Measurements from ENCODE around the gene GZMM. TPM values are rescaled to one million over a fixed set of nuclear protein-coding genes. Genes with fewer than 3 reads are reported as not detected.

Gene GZMM
- total and polyA plus RNA-seq, 10 donors: 3.9 to 19.5 (median 14.9) TPM

DNA sequence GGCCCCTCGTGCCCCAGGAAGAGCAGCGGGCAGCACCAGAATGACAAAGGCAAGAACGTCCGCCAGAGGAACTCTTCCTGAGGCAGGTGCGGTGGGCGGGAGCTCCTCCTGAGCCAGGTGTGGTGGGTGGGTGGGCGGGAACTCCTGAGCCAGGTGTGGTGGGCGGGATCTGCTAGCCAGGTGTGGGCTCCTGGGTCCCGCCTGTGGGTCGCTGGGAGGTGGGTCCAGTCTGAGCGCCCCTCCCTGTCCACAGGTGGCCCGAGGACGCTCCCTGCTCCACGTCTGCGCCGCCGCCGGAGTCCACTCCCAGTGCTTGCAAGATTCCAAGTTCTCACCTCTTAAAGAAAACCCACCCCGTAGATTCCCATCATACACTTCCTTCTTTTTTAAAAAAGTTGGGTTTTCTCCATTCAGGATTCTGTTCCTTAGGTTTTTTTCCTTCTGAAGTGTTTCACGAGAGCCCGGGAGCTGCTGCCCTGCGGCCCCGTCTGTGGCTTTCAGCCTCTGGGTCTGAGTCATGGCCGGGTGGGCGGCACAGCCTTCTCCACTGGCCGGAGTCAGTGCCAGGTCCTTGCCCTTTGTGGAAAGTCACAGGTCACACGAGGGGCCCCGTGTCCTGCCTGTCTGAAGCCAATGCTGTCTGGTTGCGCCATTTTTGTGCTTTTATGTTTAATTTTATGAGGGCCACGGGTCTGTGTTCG is 38.8 kb downstream of the GZMM start:
- H3K27ac ChIP-seq: no peak overlapping the region
- peaks cover 0 to 41% (median 8%) of the 10 kb centered on the region in 7 donors for H3K27me3 ChIP-seq (replicated peaks in 1 of 7)
- DNase-seq: no peak
- H3K4me1 ChIP-seq: peaks cover 5 to 35% (median 14%) of the 10 kb centered on the region in 6 donors
- TF ChIP-seq, protein P1, sequence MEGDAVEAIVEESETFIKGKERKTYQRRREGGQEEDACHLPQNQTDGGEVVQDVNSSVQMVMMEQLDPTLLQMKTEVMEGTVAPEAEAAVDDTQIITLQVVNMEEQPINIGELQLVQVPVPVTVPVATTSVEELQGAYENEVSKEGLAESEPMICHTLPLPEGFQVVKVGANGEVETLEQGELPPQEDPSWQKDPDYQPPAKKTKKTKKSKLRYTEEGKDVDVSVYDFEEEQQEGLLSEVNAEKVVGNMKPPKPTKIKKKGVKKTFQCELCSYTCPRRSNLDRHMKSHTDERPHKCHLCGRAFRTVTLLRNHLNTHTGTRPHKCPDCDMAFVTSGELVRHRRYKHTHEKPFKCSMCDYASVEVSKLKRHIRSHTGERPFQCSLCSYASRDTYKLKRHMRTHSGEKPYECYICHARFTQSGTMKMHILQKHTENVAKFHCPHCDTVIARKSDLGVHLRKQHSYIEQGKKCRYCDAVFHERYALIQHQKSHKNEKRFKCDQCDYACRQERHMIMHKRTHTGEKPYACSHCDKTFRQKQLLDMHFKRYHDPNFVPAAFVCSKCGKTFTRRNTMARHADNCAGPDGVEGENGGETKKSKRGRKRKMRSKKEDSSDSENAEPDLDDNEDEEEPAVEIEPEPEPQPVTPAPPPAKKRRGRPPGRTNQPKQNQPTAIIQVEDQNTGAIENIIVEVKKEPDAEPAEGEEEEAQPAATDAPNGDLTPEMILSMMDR (IDR thresholded peaks at IDR 0.05 in 8 of 11, conservative IDR thresholded peaks at IDR 0.05 in 3 of 11): no peak
- TF ChIP-seq POLR2AphosphoS5 (IDR thresholded peaks at IDR 0.05): no peak
- TF ChIP-seq POLR2A (IDR thresholded peaks at IDR 0.05): no peak
- H3K36me3 ChIP-seq: peaks cover 6 to 62% (median 52%) of the 10 kb centered on the region in 6 donors
- no peak overlapping the region for H3K4me3 ChIP-seq
- intact Hi-C loops (cut with DNase I; ENCODE audit: low total_unique reads): loop anchor here (10.0 kb wide), 1 partner anchor 152 kb away; no protein-coding TSS in a partner anchor
- 81 to 94% (median 90%) methylated on average over 22 to 31 of the region's 31 CpGs for WGBS, 5 donors
- H3K9me3 ChIP-seq: no peaks in the 10 kb centered on the region

DNA sequence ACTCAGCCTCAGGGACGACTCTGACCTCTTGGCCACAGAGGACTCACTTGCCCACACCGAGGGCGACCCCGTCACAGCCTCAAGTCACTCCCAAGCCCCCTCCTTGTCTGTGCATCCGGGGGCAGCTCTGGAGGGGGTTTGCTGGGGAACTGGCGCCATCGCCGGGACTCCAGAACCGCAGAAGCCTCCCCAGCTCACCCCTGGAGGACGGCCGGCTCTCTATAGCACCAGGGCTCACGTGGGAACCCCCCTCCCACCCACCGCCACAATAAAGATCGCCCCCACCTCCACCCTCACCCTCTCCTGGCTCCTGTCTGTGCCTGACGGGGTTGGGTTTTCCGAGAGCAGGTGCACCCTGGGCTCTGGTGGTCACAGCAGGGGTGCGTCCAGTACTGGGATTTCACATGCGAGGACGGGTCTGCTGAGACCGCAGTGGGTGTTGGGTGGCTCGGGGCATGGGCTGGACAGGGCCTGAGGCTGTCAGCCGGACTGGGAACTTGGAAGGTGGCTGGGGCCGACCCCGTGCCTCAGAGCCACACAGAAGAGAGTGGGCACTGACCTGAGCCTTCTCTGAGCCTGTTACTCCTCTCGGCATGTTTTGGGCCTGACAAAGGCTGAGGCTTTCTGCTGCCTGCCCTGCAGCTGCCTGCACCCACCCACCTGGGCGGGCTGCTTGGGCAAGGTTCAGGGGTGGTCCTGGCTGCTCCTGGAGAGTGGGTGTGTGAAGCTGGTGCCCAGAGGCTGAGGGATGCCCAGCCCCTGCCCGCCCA is 39.5 kb downstream of the GZMM start:
- intact Hi-C loops (cut with DNase I; ENCODE audit: low total_unique reads): loop anchor here (10.0 kb wide), 1 partner anchor 151 kb away; no protein-coding TSS in a partner anchor
- TF ChIP-seq POLR2AphosphoS5 (IDR thresholded peaks at IDR 0.05) (peak in 1 of 3 donors; percentile 25), POLR2A (IDR thresholded peaks at IDR 0.05) (no peak)
- TF ChIP-seq, protein P1 (IDR thresholded peaks at IDR 0.05 in 8 of 11, conservative IDR thresholded peaks at IDR 0.05 in 3 of 11): no peak
- Histone ChIP-seq H3K27ac (no peak overlapping the region), H3K4me1 (peaks cover 10 to 35% (median 16%) of the 10 kb centered on the region in 6 donors), H3K4me3 (no peak overlapping the region), H3K27me3 (replicated peaks in 1 of 7) (peaks cover 0 to 49% (median 15%) of the 10 kb centered on the region in 7 donors), H3K36me3 (peaks cover 6 to 55% (median 45%) of the 10 kb centered on the region in 6 donors), H3K9me3 (no peaks in the 10 kb centered on the region)
- DNase-seq: no peak
- WGBS, 5 donors: 87 to 94% (median 90%) methylated on average over 16 to 27 of the region's 27 CpGs

DNA sequence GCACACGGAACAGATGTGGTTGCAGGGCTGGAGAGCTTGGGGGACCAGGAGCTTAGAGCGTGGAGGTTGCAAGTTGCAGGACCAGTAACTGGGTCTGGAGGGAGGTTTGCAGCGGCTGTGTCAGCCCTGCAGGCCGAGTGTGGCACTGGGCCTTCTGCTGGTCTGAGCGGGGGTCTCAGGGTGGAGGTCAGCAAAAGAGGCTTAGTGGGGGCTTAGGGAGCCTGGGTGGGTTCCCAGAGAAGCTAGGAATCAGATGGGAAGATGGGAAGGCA is 40.1 kb downstream of the GZMM start:
- TF ChIP-seq, protein P1 (IDR thresholded peaks at IDR 0.05 in 8 of 11, conservative IDR thresholded peaks at IDR 0.05 in 3 of 11): no peak
- Histone ChIP-seq H3K4me3 (no peak overlapping the region), H3K9me3 (no peaks in the 10 kb centered on the region), H3K36me3 (peaks cover 6 to 50% (median 44%) of the 10 kb centered on the region in 6 donors), H3K4me1 (peaks cover 11 to 35% (median 22%) of the 10 kb centered on the region in 6 donors), H3K27ac (no peak overlapping the region), H3K27me3 (replicated peaks in 1 of 7) (peaks cover 0 to 54% (median 21%) of the 10 kb centered on the region in 7 donors)
- no peak for DNase-seq
- intact Hi-C loops (cut with DNase I; ENCODE audit: low total_unique reads): loop anchor here (10.0 kb wide), 1 partner anchor 151 kb away; no protein-coding TSS in a partner anchor
- 74 to 94% (median 86%) methylated on average over 5 of the region's 5 CpGs for WGBS, 5 donors

Measured in spleen (tissue), 11 donors.